NCI-H1092 treated with DMSO at 0.1 percent for 48 hours (cell line): ENCODE results near the gene BAG3.
"Not testable (repeated sequence)": the region's sequence is repeated elsewhere in the genome, so short reads cannot be mapped to it uniquely, and the experiment has no call there.

Experiments used
- DNase-seq: peaks from one replicate; lab custom pipeline; 2025; lab: John Stamatoyannopoulos, UW

Gene BAG3

GRCh38 chr10:119693262-119693957, 42.2 kb downstream of the BAG3 start:
- no peak for DNase-seq

GRCh38 chr10:119694608-119695007, 43.4 kb downstream of the BAG3 start:
- no peak for DNase-seq

- DNase-seq = no peak
Observed at GRCh38 chr10:119700321-119700954, 49.3 kb downstream of the BAG3 start.

- DNase-seq = no peak
Observed at GRCh38 chr10:119701861-119702260, 50.7 kb downstream of the BAG3 start.

GRCh38 chr10:119702583-119702982, 51.4 kb downstream of the BAG3 start:
- DNase-seq = no peak

GRCh38 chr10:119703903-119704508, 52.8 kb downstream of the BAG3 start:
- no peak for DNase-seq

GRCh38 chr10:119705434-119705831, 54.3 kb downstream of the BAG3 start:
- no peak for DNase-seq

- DNase-seq = no peak
Observed at GRCh38 chr10:119706521-119707278, 55.5 kb downstream of the BAG3 start.

GRCh38 chr10:119707331-119707730, 56.2 kb downstream of the BAG3 start:
- not testable (repeated sequence) for DNase-seq

- DNase-seq = not testable (repeated sequence)
Observed at GRCh38 chr10:119710935-119711334, 59.8 kb downstream of the BAG3 start.

GRCh38 chr10:119713744-119714483, 62.7 kb downstream of the BAG3 start:
- no peak for DNase-seq

- DNase-seq = no peak
Observed at GRCh38 chr10:119714484-119714816, 63.3 kb downstream of the BAG3 start.

GRCh38 chr10:119715628-119716505, 64.7 kb downstream of the BAG3 start:
- no peak for DNase-seq

- DNase-seq = no peak
Observed at GRCh38 chr10:119723161-119723560, 72.0 kb downstream of the BAG3 start.

GRCh38 chr10:119723624-119724023, 72.4 kb downstream of the BAG3 start:
- no peak for DNase-seq

GRCh38 chr10:119724593-119725516, 73.7 kb downstream of the BAG3 start:
- no peak for DNase-seq

GRCh38 chr10:119725517-119725827, 74.3 kb downstream of the BAG3 start:
- no peak for DNase-seq

GRCh38 chr10:119725828-119726675, 74.9 kb downstream of the BAG3 start, which contains the start of gene INPP5F:
Gene INPP5F (plus strand): TSS chr10:119726050. CDS start chr10:119726263, 213 bp downstream.
- DNase-seq = peak; percentile 96

- no peak for DNase-seq
Observed at GRCh38 chr10:119726676-119727261, 75.6 kb downstream of the BAG3 start.
